MM.1S (cell line): ENCODE measurements around the gene PCDH9.

Experiments
- EZH2 ChIP-seq: fragments of 300-600 bp; sonication (generic); optimal IDR thresholded peaks from 2 replicates; pipeline ENCODE3; 2017; ENCODE audit warnings: low read depth, mild to moderate bottlenecking, antibody characterized with exemption, low read length, mixed read lengths
- TF ChIP-seq, protein P1 (sequence below): fragments of 300-600 bp; sonication (generic); IDR thresholded peaks from 2 replicates; pipeline ENCODE4 v1.5.1; 2016; ENCODE audit warnings: antibody characterized with exemption, low read length, mixed read lengths

- no peak for TF ChIP-seq EZH2
- TF ChIP-seq, protein P1, sequence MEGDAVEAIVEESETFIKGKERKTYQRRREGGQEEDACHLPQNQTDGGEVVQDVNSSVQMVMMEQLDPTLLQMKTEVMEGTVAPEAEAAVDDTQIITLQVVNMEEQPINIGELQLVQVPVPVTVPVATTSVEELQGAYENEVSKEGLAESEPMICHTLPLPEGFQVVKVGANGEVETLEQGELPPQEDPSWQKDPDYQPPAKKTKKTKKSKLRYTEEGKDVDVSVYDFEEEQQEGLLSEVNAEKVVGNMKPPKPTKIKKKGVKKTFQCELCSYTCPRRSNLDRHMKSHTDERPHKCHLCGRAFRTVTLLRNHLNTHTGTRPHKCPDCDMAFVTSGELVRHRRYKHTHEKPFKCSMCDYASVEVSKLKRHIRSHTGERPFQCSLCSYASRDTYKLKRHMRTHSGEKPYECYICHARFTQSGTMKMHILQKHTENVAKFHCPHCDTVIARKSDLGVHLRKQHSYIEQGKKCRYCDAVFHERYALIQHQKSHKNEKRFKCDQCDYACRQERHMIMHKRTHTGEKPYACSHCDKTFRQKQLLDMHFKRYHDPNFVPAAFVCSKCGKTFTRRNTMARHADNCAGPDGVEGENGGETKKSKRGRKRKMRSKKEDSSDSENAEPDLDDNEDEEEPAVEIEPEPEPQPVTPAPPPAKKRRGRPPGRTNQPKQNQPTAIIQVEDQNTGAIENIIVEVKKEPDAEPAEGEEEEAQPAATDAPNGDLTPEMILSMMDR = no peak
Observed at GRCh38 chr13:67217880-67218279, 12.3 kb downstream of the PCDH9 start.
